HepG2 (cell line): Measurements from ENCODE around the gene RRAD. TPM values are rescaled to one million over a fixed set of nuclear protein-coding genes. Genes with fewer than 3 reads are reported as not detected.

ENCODE experiments used
- GMEB2 ChIP-seq: IDR thresholded peaks from 2 replicates; pipeline ENCODE4 v1.6.1; 2016; ENCODE audit warnings: missing biosample characterization, missing genetic modification reagents, low read depth
- IRF2 ChIP-seq: IDR thresholded peaks from 2 replicates; pipeline ENCODE4 v1.6.1; 2018; ENCODE audit warnings: missing genetic modification reagents, missing compliant biosample characterization
- ISL2 ChIP-seq: sonication (generic); formaldehyde crosslinking; IDR thresholded peaks from 2 replicates; pipeline ENCODE4 v1.5.0; 2020; ENCODE audit warnings: missing genetic modification reagents
- KMT2B ChIP-seq: IDR thresholded peaks from 2 replicates; pipeline ENCODE4 v1.6.1; 2016; ENCODE audit warnings: missing genetic modification reagents, missing compliant biosample characterization
- MAX ChIP-seq: IDR thresholded peaks from 2 replicates; pipeline ENCODE4 v1.6.1; 2012; ENCODE audit warnings: inconsistent platforms
- MIXL1 ChIP-seq: IDR thresholded peaks from 2 replicates; pipeline ENCODE4 v1.6.1; 2016
- MYC ChIP-seq: sonication (generic); formaldehyde crosslinking; IDR thresholded peaks from 2 replicates; pipeline ENCODE4 v1.9.0; 2021; ENCODE audit warnings: missing genetic modification reagents, borderline replicate concordance
- NFE2L2 ChIP-seq: fragments of 150-350 bp; IDR thresholded peaks from 2 replicates; pipeline ENCODE4 v1.6.1; 2014; ENCODE audit warnings: low read length
- NFYB ChIP-seq: sonication (generic); formaldehyde crosslinking; IDR thresholded peaks from 2 replicates; pipeline ENCODE4 v1.4.0; 2020; ENCODE audit warnings: missing genetic modification reagents
- NRL ChIP-seq: sonication (generic); formaldehyde crosslinking; IDR thresholded peaks from 2 replicates; pipeline ENCODE4 v1.5.0; 2020; ENCODE audit warnings: missing genetic modification reagents, mild to moderate bottlenecking, moderate library complexity, borderline replicate concordance
- PHF8 ChIP-seq: sonication (generic); formaldehyde crosslinking; IDR thresholded peaks from 2 replicates; pipeline ENCODE4 v1.5.0; 2020; ENCODE audit warnings: missing genetic modification reagents
- THAP11 ChIP-seq: IDR thresholded peaks from 2 replicates; pipeline ENCODE4 v1.6.1; 2016; ENCODE audit warnings: missing biosample characterization, missing genetic modification reagents
- UBTF ChIP-seq: sonication (generic); formaldehyde crosslinking; IDR thresholded peaks from 2 replicates; pipeline ENCODE4 v1.4.0; 2020; ENCODE audit warnings: mild to moderate bottlenecking, missing genetic modification reagents
- ZBTB38 ChIP-seq: sonication (generic); formaldehyde crosslinking; IDR thresholded peaks from 2 replicates; pipeline ENCODE4 v1.5.1; 2020; ENCODE audit warnings: mild to moderate bottlenecking, missing genetic modification reagents
- ZNF160 ChIP-seq: sonication (generic); formaldehyde crosslinking; IDR thresholded peaks from 2 replicates; pipeline ENCODE4 v1.8.0; 2022; ENCODE audit warnings: mild to moderate bottlenecking, inconsistent platforms, missing genetic modification reagents
- ZNF335 ChIP-seq: sonication (generic); formaldehyde crosslinking; IDR thresholded peaks from 2 replicates; pipeline ENCODE4 v1.4.0; 2020; ENCODE audit warnings: missing genetic modification reagents
- ZNF460 ChIP-seq: sonication (generic); formaldehyde crosslinking; IDR thresholded peaks from 2 replicates; pipeline ENCODE4 v1.5.1; 2020; ENCODE audit warnings: missing genetic modification reagents, mild to moderate bottlenecking, borderline replicate concordance
- ZNF501 ChIP-seq: sonication (generic); formaldehyde crosslinking; IDR thresholded peaks from 2 replicates; pipeline ENCODE4 v1.5.1; 2020; ENCODE audit warnings: mild to moderate bottlenecking, moderate library complexity, missing genetic modification reagents
- ZNF576 ChIP-seq: sonication (generic); formaldehyde crosslinking; IDR thresholded peaks from 2 replicates; pipeline ENCODE4 v1.4.0; 2020; ENCODE audit warnings: mild to moderate bottlenecking, missing genetic modification reagents
- ZNF614 ChIP-seq: IDR thresholded peaks from 2 replicates; pipeline ENCODE4 v1.6.1; 2018; ENCODE audit warnings: missing biosample characterization, missing genetic modification reagents, inconsistent platforms, borderline replicate concordance
- ZNF788 ChIP-seq: sonication (generic); formaldehyde crosslinking; IDR thresholded peaks from 2 replicates; pipeline ENCODE4 v1.5.0; 2020; ENCODE audit warnings: mild to moderate bottlenecking, missing genetic modification reagents, borderline replicate concordance
- polyA plus RNA-seq, 8 experiments: library from polyadenylated mRNA; depleted of rRNA in 3 of 8; stranded (reverse) in 7 of 8; unstranded in 1 of 8; fragments of >200 nt; fragmentation: Illumina TruSeq in 4 of 8; extraction: Trizol in 4 of 8; gene quantifications; 2 replicates each; pipeline versions ENCODE4 v1.2.1 to v1.2.3, GENCODE V29; 2011 to 2016; ENCODE audit warnings: low read depth in 4 of 8, missing spikeins in 1 of 8, mixed read lengths in 1 of 8; ENCODE audit not compliant: insufficient read depth in 1 of 8
- total RNA-seq, 5 experiments: library from RNA; depleted of rRNA; stranded (reverse); fragments of >200 nt; fragmentation: Illumina TruSeq; extraction: Trizol; gene quantifications; 2 replicates each; pipeline ENCODE4 v1.2.3, GENCODE V29; 2016; ENCODE audit warnings: low read depth in 1 of 5
- TF ChIP-seq, protein P1 (sequence below): sonication (generic); formaldehyde crosslinking; conservative IDR thresholded peaks from 2 replicates; pipeline ENCODE4 v1.4.0; 2020; ENCODE audit warnings: missing genetic modification reagents
- TF ChIP-seq, protein P2 (sequence below): sonication (generic); formaldehyde crosslinking; IDR thresholded peaks from 2 replicates; pipeline ENCODE4 v1.4.0; 2020; ENCODE audit warnings: mild to moderate bottlenecking, low read depth, missing genetic modification reagents

The RRAD gene
- total and polyA plus RNA-seq, 2 of the 13 experiments (the other 11 are each of a cell fraction or from before 2014, with no cell fraction given), result 0.80 to 1.1 TPM

DNA sequence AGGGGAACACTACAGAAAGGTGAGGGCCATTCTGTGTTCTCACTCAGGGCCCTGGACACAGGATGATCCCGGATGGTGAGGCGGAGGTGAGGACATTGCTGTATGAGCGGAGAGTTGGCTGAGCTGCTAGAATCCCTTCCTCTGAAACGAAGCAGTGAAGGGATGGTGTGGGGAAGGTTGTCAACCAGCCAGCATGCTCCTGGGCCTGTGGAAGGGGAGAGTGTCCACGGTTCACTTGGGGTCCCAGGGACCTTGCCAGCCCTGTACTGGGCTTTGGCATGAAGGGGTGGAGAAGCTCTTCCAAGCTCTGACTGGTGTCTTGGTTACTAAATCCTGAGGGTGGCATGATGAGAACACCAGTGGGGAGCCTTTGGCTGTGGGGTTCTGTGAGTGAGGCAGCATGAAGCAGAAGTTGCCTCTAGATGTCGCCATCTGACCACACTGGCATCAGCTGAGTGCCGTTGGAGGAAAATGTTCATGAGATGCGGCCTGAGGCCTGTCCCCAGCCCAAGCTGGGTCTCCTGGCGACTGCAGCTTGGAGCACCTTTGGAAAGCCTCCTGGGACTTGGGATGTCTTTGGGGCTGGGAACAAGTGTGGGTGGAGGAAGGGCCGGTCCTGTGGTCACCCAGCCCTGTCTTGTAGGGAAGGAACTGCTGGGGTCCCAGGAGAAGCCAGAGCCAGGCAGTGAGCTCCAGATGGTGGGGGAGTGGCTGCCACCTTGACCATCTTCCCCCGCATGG, 30.2 kb downstream of the RRAD start (continued):
- TF ChIP-seq, protein P1, sequence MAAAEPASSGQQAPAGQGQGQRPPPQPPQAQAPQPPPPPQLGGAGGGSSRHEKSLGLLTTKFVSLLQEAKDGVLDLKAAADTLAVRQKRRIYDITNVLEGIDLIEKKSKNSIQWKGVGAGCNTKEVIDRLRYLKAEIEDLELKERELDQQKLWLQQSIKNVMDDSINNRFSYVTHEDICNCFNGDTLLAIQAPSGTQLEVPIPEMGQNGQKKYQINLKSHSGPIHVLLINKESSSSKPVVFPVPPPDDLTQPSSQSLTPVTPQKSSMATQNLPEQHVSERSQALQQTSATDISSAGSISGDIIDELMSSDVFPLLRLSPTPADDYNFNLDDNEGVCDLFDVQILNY (CRISPR knock-in tag), result 0 out of 2 replicates have a peak, but pooled peaks have one; percentile 14
- TF ChIP-seq GMEB2, result no peak
- 0 out of 2 replicates have a peak, but pooled peaks have one; percentile 21 for TF ChIP-seq THAP11 (CRISPR knock-in tag)
- peak; percentile 44; the same call in 1 of the 2 replicates for TF ChIP-seq PHF8 (CRISPR knock-in tag)
- TF ChIP-seq MYC, result no peak
- no peak for TF ChIP-seq NFYB (CRISPR knock-in tag)
- TF ChIP-seq, protein P2, sequence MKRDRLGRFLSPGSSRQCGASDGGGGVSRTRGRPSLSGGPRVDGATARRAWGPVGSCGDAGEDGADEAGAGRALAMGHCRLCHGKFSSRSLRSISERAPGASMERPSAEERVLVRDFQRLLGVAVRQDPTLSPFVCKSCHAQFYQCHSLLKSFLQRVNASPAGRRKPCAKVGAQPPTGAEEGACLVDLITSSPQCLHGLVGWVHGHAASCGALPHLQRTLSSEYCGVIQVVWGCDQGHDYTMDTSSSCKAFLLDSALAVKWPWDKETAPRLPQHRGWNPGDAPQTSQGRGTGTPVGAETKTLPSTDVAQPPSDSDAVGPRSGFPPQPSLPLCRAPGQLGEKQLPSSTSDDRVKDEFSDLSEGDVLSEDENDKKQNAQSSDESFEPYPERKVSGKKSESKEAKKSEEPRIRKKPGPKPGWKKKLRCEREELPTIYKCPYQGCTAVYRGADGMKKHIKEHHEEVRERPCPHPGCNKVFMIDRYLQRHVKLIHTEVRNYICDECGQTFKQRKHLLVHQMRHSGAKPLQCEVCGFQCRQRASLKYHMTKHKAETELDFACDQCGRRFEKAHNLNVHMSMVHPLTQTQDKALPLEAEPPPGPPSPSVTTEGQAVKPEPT, result no peak
- peak; percentile 64 for TF ChIP-seq KMT2B (CRISPR knock-in tag)
- peak; percentile 60; the same call in 1 of the 2 replicates for TF ChIP-seq MIXL1 (CRISPR knock-in tag)
- peak; percentile 28; the same call in 1 of the 2 replicates for TF ChIP-seq MAX
- TF ChIP-seq UBTF (CRISPR knock-in tag), result peak; percentile 54
- peak; percentile 47; the same call in 1 of the 2 replicates for TF ChIP-seq NRL (CRISPR knock-in tag)
- TF ChIP-seq ZNF501 (CRISPR knock-in tag), result peak; percentile 72
- TF ChIP-seq ZBTB38 (CRISPR knock-in tag), result peak; percentile 63; the same call in 1 of the 2 replicates
- 0 out of 2 replicates have a peak, but pooled peaks have one; percentile 38 for TF ChIP-seq ZNF335 (CRISPR knock-in tag)
- 0 out of 2 replicates have a peak, but pooled peaks have one; percentile 11 for TF ChIP-seq NFE2L2
- 0 out of 2 replicates have a peak, but pooled peaks have one; percentile 44 for TF ChIP-seq ZNF576 (CRISPR knock-in tag)
- TF ChIP-seq IRF2 (CRISPR knock-in tag), result peak; percentile 84
- peak; percentile 99; the same call in 1 of the 2 replicates for TF ChIP-seq ZNF614 (CRISPR knock-in tag)
- TF ChIP-seq ZNF788 (CRISPR knock-in tag), result peak; percentile 54; the same call in 1 of the 2 replicates
- TF ChIP-seq ZNF460, result no peak
- TF ChIP-seq ISL2 (CRISPR knock-in tag), result no peak
- no peak for TF ChIP-seq ZNF160 (CRISPR knock-in tag)
